GM18508 (cell line): ENCODE data around the gene SLC25A42.
"Not testable (repeated sequence)": the region's sequence is repeated elsewhere in the genome, so short reads cannot be mapped to it uniquely, and the experiment has no call there.

Source experiments
- ATAC-seq: cut with Tn5 transposase; IDR thresholded peaks from one replicate; pipeline ENCODE4 v1.9.1; 2021; ENCODE audit warnings: moderate number of reproducible peaks; ENCODE audit not compliant: insufficient read depth, unreplicated experiment

Gene SLC25A42, protein sequence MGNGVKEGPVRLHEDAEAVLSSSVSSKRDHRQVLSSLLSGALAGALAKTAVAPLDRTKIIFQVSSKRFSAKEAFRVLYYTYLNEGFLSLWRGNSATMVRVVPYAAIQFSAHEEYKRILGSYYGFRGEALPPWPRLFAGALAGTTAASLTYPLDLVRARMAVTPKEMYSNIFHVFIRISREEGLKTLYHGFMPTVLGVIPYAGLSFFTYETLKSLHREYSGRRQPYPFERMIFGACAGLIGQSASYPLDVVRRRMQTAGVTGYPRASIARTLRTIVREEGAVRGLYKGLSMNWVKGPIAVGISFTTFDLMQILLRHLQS

DNA sequence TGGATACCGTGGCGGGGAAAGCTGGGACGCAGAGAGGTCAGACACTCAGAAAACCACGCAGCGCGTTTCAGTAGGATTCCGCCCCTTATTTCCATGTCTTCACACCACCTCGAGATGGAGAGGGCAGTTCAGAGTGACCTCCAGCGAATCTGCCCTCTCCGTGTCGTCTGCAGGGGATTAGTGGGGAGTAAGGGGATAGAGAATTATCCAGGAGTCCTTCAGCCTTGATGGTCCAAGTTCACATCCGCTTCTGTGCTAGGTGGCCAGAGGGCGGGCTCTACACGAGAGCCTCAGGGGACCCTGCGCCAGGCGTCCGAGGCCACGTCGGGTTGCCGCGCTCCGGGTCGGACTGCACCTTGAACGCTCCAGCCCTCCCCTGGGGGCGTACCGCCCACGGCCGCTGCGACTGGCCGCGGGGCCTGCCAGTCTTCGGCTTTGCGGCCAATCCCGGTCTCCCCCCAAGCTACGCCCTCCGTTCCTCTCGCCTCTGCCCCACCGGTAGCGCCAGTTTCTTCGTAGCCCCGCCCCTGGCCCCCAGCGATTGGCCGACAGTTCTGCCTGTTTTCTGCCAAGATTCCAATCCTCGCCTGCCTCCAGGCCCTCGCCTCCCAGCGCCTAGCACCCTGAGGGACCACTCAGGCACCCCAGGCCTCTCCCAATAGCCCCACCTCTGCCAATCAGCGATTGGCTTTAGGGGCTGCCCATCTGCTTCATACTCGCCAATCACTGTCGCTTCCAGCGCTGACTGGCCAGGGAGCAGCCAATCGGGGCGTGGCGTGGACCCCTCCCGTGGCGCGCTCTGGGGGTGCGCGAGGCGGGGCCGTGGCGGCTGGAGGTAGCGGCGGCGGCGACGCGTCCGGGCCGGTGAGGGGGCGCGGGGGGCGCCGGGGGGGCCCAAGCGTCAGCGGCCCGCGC is at the start of gene SLC25A42:
Gene SLC25A42 (plus strand): TSS at position 812 of the 915 bp plus-strand sequence. CDS start 32,131 bp downstream, outside the sequence.
- peak; percentile 88 for ATAC-seq

DNA sequence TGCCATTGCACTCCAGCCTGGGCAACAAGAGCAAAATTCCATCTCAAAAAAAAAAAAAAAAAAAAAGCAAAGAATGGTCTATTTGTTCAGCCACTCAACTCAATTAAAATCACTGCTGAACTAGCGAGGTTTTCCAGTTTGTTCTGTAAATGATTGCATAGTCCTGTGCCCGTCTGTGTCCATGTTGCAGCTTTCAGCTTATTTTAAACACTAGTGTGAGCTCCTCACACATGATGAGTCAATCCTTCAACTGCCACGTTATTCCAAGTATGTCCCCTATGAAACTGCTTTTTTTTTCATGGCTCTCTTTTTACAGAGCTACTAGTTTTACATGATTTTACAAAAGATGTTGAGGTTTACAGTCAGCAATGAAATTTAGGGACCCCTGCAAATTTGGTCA is 42.7 kb upstream of the SLC25A42 start:
- no peak for ATAC-seq

DNA sequence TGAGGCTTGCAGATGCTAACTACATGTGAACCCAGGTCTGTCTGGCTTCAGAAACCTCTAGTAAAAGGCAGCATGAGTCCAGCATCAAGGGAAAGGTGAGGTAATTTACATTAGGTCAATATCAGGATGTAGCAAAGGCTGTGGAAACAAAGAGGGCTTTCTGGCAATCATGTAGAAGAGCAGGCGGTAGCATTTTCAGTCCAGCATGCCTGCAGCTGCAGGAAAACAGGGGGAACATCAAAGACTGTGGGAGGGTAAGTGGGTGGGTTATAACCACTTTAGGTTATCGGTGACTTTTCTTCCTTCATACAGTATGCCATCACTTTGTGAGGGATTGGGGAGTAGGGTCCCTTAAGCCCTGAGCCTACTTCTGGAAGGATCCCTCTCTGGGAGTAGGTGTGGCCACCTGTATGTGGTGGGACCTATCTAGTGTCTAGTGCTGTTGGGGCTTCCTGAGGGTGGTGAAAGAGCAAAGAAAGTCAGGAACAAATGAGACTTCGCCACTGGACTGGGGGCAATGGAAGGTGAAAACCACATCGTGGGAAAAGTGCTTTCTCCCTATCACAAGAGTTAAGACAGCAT is 41.3 kb upstream of the SLC25A42 start:
- ATAC-seq: no peak

DNA sequence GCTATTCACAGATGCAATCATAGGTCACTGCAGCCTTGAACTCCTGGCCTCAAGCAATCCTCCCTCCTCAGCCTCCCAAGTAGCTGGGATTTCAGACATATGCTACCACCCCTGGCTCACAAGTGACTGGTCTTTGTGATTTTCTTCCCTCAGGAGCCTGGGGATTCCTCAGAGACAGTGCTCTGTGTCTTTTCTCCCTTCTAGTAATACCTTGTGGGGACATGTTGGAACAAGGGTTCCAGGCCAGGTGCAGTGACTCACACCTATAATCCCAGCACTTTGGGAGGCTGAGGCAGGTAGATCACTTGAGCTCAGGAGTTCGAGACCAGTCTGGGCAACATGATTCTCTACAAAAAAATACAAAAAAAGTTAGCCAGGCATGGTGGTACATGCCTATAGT is 40.4 kb upstream of the SLC25A42 start:
- ATAC-seq: not testable (repeated sequence)

DNA sequence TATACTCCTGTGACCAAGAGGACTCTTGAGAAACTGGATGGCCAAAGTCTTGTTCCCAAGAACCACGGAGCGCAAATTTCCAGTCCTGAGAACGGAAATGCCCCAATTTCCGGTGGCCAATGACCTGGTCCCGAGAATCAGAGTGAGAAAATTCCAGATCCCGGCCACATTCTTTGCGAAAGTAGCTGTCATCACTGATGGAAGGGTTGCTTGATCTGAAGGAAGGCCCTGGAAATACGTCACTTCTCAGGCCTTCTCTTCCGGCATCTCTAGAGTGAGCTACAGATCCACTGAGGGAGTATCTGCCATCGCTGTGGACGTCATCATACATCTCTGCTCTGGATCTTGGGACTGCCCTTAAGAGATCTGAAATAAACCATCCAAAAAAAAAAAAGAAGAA is 37.9 kb upstream of the SLC25A42 start:
- ATAC-seq: no peak

DNA sequence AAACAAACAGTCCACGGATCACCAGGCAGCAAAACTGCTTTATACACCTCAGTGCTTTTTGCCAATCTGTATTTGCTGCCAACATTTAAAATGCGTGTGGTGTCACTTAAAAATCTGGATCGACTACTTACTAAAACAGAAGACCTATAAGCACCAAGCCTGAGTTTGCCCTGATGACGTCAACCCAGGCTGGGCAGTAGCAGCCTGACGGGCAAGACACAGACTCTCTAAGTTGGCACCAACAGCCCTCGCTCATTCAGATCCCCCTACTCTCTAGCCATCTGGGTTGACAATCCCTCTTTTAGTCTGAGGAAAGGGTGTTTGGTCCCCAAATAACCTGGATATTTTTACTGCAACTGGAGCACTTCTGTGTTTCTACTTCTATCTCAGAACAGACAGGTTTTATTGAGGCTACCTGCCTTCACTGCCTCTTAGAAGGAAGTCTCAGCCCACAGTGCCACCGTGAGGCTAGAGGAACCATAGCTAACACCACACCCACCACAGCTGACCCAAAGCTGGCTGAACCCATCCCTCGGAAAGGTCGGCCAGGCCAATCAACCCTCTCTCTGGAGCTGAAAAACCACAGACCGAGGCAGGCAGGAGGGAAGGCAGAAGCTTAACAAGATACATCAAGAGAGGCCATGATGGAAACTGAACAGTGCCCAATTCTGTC is 37.4 kb upstream of the SLC25A42 start:
- ATAC-seq: no peak

DNA sequence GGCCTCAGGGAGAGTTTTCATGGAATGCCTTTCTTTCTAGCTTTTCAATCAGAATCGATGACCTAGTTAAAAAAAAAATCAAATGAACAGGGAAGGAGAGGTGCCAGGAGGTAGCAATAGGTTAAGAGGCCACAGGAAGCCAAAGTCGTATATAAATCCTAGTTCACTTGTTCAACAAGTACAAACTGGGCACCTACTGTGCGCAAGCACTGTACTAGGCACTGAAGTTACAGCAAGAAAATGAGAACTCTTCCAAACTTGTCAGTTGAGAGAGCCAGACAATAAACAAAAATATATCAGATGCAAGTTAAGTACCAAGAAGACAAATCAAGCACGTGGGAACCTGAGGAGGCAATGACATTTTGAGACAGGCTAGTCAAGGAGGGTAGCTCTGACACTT is 36.6 kb upstream of the SLC25A42 start:
- no peak for ATAC-seq

DNA sequence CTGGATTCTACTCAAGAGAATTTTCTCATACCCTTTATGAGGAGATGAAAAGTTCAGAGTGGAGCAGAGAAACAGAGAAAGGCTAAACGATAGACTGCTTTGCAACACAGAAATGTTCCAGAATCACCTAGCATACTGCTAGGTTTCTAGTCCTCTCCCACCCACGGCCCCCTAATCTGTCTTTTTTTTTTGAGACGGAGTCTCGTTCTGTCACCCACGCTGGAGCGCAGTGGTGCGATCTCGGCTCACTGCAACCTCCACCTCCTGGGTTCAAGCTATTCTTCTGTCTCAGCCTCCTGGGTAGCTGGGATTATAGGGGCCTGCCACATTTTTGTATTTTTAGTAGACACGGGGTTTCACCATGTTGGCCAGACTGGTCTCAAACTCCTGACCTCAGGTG is 35.3 kb upstream of the SLC25A42 start:
- ATAC-seq: no peak

DNA sequence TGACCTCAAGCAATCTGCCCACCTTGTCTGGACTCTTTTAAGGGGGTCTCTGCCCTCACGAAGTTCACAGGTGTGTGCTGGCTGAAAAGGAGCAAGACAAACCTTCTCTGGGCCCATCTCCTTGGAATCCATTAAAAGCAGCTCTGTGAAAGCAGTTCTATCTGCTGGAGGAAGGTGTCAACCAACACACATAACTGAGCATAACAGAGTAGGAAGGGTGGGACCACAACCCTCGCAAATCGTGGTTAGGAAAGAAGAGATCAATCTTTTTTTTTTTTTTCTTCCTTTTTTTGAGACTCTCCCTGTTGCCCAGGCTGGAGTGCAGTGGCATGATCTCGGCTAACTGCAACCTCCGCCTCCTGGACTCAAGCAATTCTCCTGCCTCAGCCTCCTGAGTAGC is 31.9 kb upstream of the SLC25A42 start:
- ATAC-seq: no peak

DNA sequence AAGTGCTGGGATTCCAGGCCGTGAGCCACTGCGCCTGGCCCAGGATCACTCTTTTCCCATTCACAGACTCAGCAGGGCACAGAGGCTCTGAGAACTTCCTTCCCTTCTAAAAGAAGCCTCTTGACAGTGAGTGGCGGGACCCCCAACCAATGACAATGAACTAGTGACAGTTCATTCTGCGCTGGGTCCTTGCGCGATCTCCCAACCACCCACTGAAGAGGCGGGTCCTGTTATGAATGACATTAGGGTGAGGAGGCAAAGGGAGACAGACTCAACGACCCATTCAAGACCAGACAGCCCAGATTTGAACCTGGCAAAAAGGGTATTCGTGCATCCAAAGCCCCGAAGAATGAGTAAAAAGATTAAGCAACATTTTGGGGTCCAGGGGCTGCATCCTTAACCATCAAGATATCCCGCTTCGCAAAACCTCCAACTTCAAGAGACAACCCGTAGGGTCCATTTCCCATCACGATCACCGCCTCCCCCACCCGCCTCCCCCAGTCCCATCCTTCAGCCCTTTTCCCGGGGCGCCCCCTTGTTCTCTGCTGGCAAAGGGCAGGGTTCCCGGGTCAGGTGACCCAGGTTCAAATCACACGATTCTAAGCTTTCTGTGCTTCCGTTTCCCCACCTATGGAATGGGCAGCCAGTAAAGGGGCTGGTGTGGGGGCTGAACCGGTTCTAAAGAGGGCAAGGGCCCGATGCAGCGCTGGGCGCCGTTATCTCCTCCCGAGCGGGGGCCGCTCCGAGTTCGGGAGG is 31.2 kb upstream of the SLC25A42 start:
- no peak for ATAC-seq

DNA sequence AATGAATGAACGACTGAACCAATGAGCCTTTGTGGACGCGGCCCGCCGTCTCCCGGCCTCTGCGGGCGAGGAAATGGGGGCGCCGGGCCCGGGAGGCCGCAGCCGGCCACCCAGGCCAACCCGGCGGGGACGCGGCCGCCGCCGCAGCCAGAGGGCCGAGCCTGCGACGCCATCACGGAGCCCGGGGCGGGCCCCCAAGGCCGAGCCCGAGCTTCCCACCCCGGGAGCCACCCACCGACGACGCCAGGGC is 30.7 kb upstream of the SLC25A42 start:
- ATAC-seq: no peak

DNA sequence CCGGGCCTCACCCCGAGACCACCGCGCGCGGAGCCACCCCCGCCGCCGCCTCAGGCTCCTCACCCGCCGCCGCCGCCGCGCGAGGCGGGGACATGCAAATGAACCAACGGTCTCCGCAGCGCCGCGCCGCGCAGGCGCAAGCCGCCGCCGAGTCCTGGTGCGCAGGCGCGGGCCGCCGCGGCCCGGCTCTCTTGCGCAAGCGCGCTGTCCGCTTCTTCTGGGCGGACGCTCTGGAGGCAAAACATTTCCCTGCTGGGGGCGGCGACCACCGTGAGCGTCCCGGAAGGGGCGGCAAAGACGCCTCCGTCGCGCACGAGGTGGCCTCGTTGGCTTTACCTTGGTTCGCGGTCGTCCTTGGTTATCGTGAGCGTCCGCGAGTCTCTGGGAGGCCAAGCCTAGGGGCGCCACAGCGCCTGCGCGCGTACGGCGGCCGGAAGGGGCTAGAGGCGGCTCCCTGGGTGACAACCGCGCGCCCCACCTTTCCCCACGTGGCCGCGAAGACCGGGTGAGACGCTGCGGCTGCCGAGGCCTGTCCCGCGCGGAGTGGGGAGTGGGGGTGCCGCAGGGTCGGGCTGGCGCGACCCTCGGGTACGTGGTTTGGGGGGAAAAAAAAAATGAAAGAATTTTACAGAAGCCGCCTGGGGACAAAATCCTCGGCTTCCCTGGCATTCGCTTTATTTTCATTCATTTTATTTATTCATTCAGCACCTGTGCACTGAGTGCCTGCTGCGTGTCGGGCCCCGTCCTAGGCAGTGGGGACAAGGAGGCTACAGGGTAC is 30.2 kb upstream of the SLC25A42 start, which contains the start of the genes ARMC6 and SUGP2:
Gene ARMC6 (plus strand): TSS at position 178 of the 778 bp plus-strand sequence. CDS start 607 bp downstream, outside the sequence.
Gene SUGP2 (minus strand): TSS at position 92 of the 778 bp plus-strand sequence. CDS start 2,446 bp downstream, outside the sequence.
- no peak for ATAC-seq

DNA sequence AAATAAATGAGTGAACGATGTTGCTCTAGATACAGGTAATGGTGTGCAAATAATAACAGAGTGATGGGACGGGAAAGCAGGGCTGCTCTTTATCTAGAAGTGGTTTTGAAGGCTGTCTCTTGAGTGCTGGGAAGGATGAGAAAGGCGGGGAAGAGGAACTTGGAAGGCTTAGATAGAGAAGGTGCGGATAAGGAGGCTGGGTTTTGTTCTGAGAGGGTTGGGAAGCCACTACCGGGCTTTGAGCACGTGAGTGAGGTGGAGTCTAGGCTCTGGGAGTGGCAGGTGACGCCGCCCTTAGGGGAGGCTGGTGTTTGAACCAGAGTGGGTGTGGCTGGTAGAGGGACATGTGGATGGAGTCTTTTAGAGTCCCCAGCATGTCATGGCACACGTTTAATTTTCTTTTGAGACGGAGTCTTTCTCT is 29.6 kb upstream of the SLC25A42 start:
- ATAC-seq: no peak

DNA sequence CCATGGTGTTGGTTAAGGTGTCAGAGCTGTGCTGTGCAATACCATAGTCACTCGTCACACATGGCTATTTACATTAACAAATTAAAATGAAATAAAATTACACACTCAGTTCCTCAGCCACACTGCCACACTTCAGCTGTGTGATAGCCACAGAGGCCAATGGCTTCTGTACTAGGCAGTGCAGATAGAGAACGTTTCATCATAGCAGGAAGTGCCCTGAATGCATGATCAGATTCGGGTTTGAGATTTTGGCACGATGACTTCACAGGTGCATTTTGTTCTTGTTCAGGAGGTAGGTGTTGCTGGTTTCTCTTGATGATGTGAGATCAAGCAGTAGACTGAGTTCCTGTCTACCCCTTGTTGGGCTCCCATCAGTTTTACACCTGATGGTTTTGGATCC is 23.9 kb upstream of the SLC25A42 start:
- no peak for ATAC-seq

DNA sequence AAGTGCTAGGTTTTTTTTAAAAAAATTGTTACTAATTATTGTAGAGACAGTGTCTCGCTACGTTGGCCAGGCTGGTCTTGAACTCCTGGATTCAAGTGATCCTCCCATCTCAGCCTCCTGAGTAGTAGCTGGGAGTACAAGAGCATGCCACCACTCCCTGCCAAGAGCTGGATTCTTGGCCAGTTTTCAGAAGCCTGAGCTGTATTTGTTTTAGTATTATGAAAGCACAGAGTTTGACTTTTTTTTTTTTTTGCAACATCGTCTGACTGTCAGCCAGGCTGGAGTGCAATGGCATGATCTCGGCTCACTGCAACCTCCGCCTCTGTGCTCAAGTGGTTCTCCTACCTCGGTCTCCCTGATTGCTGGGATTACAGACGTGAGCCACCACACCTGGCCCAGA is 23.4 kb upstream of the SLC25A42 start:
- no peak for ATAC-seq

DNA sequence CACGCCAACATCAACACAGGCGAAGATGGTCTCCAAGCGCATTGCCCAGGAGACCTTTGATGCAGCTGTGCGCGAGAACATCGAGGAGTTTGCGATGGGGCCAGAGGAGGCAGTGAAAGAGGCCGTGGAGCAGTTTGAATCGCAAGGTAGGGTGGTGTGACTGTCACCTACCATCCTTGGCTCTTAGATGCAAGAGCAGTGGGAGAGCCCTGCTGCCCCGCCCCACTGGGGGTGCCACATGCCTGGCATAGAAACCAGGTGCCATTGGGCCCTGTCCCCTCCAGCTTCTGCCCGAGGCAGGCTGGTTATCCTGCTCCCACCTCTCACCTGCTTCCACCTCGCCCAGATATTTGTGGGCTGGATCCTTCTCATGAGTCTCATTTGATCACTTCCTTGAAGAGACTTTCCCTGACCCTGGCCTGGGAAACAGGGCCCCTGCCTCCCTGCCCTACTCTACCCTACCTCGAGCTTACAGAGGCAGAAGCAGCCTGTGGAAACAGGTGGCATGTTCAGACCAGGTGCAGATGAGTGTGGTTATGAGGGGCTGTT is 21.0 kb upstream of the SLC25A42 start:
- ATAC-seq: no peak

DNA sequence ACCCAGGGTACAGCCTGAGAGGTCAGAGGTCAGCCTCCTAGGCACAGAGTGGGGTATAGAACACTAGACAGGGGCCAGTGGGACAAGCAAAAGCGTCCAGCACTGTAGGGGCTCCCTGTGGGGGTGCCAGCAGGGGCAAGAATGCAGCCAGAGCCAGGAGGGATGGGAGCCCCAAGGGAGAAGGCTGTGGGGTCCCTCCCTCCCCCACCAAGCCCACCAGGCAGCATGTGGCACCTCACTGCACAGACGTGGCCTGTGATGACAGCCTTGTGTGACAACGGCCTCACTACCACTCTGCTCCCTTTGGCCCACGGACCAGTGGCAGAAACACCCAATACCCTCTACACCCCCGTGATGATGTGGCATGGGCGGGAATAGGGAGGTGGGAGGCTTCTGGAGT is 20.3 kb upstream of the SLC25A42 start:
- ATAC-seq: no peak

DNA sequence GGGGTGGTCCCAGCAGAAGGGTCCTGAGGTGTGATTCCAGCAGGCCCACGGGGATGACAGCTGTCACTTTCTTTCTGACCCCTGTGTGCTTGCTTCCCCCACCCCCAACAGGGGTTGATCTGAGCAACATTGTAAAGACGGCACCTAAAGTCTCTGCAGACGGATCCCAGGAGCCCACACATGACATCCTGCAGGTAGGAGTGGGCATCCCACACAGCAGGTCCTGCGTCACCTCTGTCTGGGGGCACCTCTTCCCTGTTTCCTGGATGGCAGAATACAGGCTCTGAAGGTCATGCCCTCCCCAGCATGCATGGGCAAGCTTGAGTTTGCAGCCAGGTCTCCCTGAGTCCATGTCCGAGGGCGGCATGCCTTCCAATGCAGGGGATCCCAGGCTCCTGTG is 19.9 kb upstream of the SLC25A42 start:
- no peak for ATAC-seq

DNA sequence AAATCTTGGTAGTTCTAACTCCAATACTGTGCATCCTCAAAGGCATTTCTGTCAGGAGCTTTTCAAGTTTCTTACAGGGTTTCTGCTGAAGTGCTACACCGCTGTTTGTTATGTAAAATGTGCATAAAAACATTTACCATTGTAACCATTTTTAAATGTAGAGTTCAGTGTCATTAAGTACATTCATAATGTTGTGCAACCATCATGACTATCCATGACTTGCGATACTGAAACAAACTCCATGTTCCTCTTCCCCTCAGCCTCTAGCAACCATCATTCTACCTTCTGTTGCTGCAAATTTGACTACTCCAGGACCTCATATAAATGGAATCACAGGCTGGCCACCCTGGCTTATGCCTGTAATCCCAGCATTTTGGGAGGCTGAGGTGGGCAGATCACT is 14.4 kb upstream of the SLC25A42 start:
- no peak for ATAC-seq
